BE2C (cell line): ENCODE measurements around the gene CDC42EP5.

Experiments
- DNase-seq: peaks from one replicate; pipeline ENCODE4 v3.0.0-alpha.2; 2020
- H3K27me3 ChIP-seq: fragments of 250-450 bp; sonication (Bioruptor Pico); 2 replicates; pipeline ENCODE4 v1.5.1; 2020; ENCODE audit warnings: mild to moderate bottlenecking
- H3K36me3 ChIP-seq: fragments of 250-450 bp; sonication (Bioruptor Pico); 2 replicates; pipeline ENCODE4 v1.5.1; 2020; ENCODE audit warnings: mild to moderate bottlenecking
- H3K4me1 ChIP-seq: fragments of 250-450 bp; sonication (Bioruptor Pico); 2 replicates; pipeline ENCODE4 v1.5.1; 2020
- H3K4me3 ChIP-seq: 2 replicates; pipeline ENCODE4 v1.5.1; 2011; ENCODE audit warnings: low read depth, low read length
- H3K9me3 ChIP-seq: fragments of 250-450 bp; sonication (Bioruptor Pico); 2 replicates; pipeline ENCODE4 v1.5.1; 2020
- TF ChIP-seq, protein P1 (sequence below): IDR thresholded peaks from 2 replicates; pipeline ENCODE4 v1.5.1; 2012; ENCODE audit warnings: mild to moderate bottlenecking, low read depth, low read length

CDC42EP5 gene

DNA sequence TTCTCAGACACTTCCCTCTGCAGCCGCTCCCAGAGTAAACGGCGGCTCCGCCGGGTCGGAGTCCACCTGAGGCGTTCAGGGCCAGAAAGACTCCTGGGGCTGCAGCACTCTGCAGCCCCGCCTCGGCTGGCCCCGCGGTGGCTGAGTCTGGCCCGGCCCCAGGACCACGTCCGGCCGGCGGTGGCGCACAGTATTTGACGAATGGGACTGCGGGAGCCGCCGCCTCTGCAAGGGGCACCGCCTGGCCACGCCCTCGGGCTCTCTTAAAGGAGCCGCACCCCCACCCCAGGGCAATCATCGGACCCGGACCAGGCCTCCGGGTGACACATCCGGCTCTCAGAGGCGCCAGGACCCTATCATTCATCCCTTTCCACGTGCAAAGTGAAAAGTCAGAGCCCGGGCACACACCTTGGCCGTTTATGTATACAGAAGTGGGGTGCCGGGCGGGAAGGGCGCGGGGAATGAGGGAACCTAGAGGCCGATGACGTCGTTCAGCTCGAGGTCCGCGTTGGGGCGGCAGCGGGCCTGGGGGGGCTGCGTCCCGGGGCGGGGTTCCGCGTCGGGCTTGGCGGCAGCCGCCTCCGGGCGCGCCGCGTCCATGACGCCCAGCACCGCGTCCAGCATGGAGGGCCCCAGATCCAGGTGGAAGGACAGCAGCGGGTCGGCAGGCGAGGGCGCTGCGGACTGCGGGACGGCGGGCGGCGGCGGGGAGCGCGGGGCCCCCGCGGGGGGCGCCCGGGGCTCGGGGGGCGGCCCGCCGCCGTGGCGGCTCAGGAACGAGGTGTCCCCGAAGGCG is 8.3 kb downstream of the CDC42EP5 start:
- peak; percentile 91 for DNase-seq
- peaks cover 11% of the 10 kb centered on the region for H3K27me3 ChIP-seq
- H3K9me3 ChIP-seq: no peaks in the 10 kb centered on the region
- TF ChIP-seq, protein P1, sequence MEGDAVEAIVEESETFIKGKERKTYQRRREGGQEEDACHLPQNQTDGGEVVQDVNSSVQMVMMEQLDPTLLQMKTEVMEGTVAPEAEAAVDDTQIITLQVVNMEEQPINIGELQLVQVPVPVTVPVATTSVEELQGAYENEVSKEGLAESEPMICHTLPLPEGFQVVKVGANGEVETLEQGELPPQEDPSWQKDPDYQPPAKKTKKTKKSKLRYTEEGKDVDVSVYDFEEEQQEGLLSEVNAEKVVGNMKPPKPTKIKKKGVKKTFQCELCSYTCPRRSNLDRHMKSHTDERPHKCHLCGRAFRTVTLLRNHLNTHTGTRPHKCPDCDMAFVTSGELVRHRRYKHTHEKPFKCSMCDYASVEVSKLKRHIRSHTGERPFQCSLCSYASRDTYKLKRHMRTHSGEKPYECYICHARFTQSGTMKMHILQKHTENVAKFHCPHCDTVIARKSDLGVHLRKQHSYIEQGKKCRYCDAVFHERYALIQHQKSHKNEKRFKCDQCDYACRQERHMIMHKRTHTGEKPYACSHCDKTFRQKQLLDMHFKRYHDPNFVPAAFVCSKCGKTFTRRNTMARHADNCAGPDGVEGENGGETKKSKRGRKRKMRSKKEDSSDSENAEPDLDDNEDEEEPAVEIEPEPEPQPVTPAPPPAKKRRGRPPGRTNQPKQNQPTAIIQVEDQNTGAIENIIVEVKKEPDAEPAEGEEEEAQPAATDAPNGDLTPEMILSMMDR: no peak
- peaks cover 4% of the 10 kb centered on the region; the same call in 1 of the 2 replicates for H3K4me1 ChIP-seq
- H3K4me3 ChIP-seq: peak overlapping the region; percentile 64
- H3K36me3 ChIP-seq: peaks cover 17% of the 10 kb centered on the region

GRCh38 chr19:54464044-54464629 is 9.0 kb downstream of the CDC42EP5 start:
- TF ChIP-seq, protein P1: no peak
- Histone ChIP-seq H3K36me3 (peaks cover 21% of the 10 kb centered on the region), H3K27me3 (peaks cover 4% of the 10 kb centered on the region; the same call in 1 of the 2 replicates), H3K9me3 (no peaks in the 10 kb centered on the region), H3K4me3 (peak overlapping the region; percentile 64), H3K4me1 (peaks cover 4% of the 10 kb centered on the region; the same call in 1 of the 2 replicates)
- DNase-seq: peak; percentile 77

- H3K9me3 ChIP-seq: no peaks in the 10 kb centered on the region
- TF ChIP-seq, protein P1: no peak
- peak; percentile 99 for DNase-seq
- peaks cover 26% of the 10 kb centered on the region for H3K36me3 ChIP-seq
- H3K4me3 ChIP-seq: peak within 1 kb of the TSS; percentile 64
- no peaks in the 10 kb centered on the region for H3K27me3 ChIP-seq
- H3K4me1 ChIP-seq: peaks cover 4% of the 10 kb centered on the region; the same call in 1 of the 2 replicates
Observed at GRCh38 chr19:54463531-54464043, 9.5 kb downstream of the CDC42EP5 start, which contains the start of gene LENG9. LENG9 (minus strand) TSS chr19:54463778; CDS start chr19:54463526, 252 bp downstream.

DNA sequence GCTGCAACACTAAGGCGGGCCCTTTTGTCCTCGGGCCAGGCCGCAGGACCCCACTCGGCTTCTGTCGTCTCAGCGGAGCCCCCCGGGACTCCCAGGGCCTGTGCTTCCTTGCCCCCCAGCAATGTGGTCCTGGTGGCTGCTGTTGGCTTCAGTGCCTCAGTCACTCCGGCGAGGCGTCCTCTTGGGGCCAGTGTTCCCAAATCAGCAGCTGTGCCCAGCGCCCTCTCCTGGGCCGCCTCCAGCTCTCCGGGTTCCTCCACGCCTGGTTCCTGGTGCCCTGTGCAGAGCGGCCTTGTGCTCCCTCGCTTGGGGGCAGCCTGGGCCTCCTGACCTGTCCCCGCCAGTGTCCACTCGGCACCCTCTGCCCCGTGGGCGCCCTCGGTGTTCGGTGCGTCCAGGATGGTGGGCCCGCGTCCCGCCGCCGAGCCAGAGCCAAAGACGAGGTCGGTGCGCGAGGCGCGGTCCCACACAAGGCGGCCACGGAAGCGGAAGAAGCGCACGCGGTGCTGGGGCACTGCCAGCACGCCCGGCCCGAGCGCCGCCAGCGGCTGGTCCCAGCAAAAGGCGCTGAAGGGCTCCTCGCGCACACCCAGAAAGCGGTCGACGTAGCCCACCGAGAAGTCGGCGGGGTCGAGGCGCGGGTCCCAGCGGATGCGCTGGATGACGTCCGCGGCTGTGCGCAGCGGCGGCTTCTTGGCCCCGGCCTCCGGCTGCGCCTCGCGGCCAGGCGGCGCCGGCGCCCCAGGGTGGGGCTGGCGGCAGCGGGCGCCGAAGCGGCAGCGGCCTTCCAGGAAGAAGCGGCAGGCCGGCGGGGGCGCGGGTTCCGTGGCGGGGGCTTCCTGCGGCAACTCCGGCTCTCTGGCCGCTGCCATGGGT is 10.2 kb downstream of the CDC42EP5 start:
- peak; percentile 70 for DNase-seq
- H3K9me3 ChIP-seq: no peaks in the 10 kb centered on the region
- peaks cover 4% of the 10 kb centered on the region; the same call in 1 of the 2 replicates for H3K4me1 ChIP-seq
- peaks cover 33% of the 10 kb centered on the region for H3K36me3 ChIP-seq
- H3K4me3 ChIP-seq: peak overlapping the region; percentile 64
- TF ChIP-seq, protein P1: peak; percentile 44
- no peaks in the 10 kb centered on the region for H3K27me3 ChIP-seq

DNA sequence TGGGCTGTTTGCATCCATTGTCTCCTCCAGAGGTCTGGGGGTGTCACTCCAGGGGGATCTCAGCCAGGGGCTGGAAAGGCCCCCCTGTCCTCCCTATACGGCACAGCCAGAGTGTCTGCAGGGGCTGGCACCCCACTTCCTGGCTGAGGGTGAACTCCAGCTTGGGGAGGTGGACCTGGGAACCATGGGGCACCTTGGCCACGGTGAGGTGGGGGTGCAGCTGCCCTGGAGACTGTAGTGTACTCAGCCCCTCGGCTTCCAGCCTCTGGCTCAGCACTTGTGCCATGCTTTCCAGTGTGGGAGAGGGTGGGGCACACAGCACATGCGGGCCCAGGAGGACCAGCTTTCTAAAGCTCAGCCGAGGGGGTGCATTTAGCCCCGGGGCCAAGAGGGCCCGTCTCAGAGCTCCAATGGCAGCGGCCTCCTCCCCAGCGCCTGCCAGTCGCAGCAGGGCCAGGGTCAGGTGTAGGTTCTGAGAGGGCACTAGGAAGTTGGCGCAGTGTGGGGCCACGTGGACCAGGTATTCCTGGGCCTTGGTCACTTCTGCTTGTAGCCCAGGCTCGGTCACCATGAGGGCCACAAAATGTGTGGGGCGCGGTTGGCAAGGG is 10.9 kb downstream of the CDC42EP5 start:
- peak overlapping the region; percentile 64 for H3K4me3 ChIP-seq

More for the DNA sequence above, 10.9 kb downstream of the CDC42EP5 start:
- TF ChIP-seq, protein P1: no peak
- no peak for DNase-seq
- H3K36me3 ChIP-seq: peaks cover 41% of the 10 kb centered on the region
- no peaks in the 10 kb centered on the region for H3K9me3 ChIP-seq
- H3K4me1 ChIP-seq: peaks cover 4% of the 10 kb centered on the region; the same call in 1 of the 2 replicates
- H3K27me3 ChIP-seq: no peaks in the 10 kb centered on the region
